Esophagus squamous epithelium (tissue), 4 donors: ENCODE results near the gene ITGA8.

Source experiments
- CTCF ChIP-seq, 6 experiments: fragments of 450-650 bp in 4 of 6; fragments of 200-600 bp in 2 of 6; sonication (generic) in 2 of 6; IDR thresholded peaks; one replicate each; pipeline ENCODE4 v1.5.1; 2016 to 2019; ENCODE audit warnings: antibody characterized with exemption in 6 of 6, mild to moderate bottlenecking in 4 of 6, moderate library complexity in 4 of 6
- POLR2A ChIP-seq, 4 donors: fragments of 450-650 bp; IDR thresholded peaks; one replicate each; pipeline ENCODE4 v1.6.1; 2017; ENCODE audit warnings: antibody characterized with exemption in 4 of 4, mild to moderate bottlenecking in 4 of 4, moderate library complexity in 3 of 4

- TF ChIP-seq CTCF (IDR thresholded peaks at IDR 0.05): no peak
- TF ChIP-seq POLR2A (IDR thresholded peaks at IDR 0.05): no peak
Observed at GRCh38 chr10:15626937-15627336, 92.8 kb downstream of the ITGA8 start.
